ENCODE data around the gene ZPR1. TPM values are rescaled to one million over a fixed set of nuclear protein-coding genes. Genes with fewer than 3 reads are reported as not detected.
"Not testable (repeated sequence)": the region's sequence is repeated elsewhere in the genome, so short reads cannot be mapped to it uniquely, and the experiment has no call there.

The ZPR1 gene
- total RNA-seq, 1 experiment from 2014 or later = 60.7 TPM

GRCh38 chr11:116825434-116825833 is 37.6 kb upstream of the ZPR1 start:
- DNase-seq (ENCODE audit: low spot score) = no peak

GRCh38 chr11:116823031-116823843 is 35.4 kb upstream of the ZPR1 start, which contains the start of gene APOA4:
Gene APOA4, minus strand, starts transcription at chr11:116823304. Its CDS starts 113 bp downstream, at chr11:116823191.
- DNase-seq (ENCODE audit: low spot score) = no peak

GRCh38 chr11:116822575-116822974 is 34.8 kb upstream of the ZPR1 start:
- DNase-seq (ENCODE audit: low spot score) = no peak

- no peak for DNase-seq (ENCODE audit: low spot score)
Measured at GRCh38 chr11:116821050-116821918, 33.5 kb upstream of the ZPR1 start.

- DNase-seq (ENCODE audit: low spot score) = no peak
Measured at GRCh38 chr11:116819049-116819448, 31.2 kb upstream of the ZPR1 start.

GRCh38 chr11:116814502-116814901 is 26.7 kb upstream of the ZPR1 start:
- no peak for DNase-seq (ENCODE audit: low spot score)

GRCh38 chr11:116813781-116814471 is 26.1 kb upstream of the ZPR1 start:
- DNase-seq (ENCODE audit: low spot score) = no peak

- DNase-seq (ENCODE audit: low spot score) = no peak
Measured at GRCh38 chr11:116813170-116813569, 25.3 kb upstream of the ZPR1 start.

- no peak for DNase-seq (ENCODE audit: low spot score)
Measured at GRCh38 chr11:116812109-116812508, 24.3 kb upstream of the ZPR1 start.

GRCh38 chr11:116811194-116811593 is 23.4 kb upstream of the ZPR1 start:
- DNase-seq (ENCODE audit: low spot score) = no peak

GRCh38 chr11:116808262-116809175 is 20.7 kb upstream of the ZPR1 start:
- peak; percentile 45 for DNase-seq (ENCODE audit: low spot score)

- no peak for DNase-seq (ENCODE audit: low spot score)
Measured at GRCh38 chr11:116807601-116808261, 19.9 kb upstream of the ZPR1 start.

GRCh38 chr11:116804001-116804400 is 16.2 kb upstream of the ZPR1 start:
- no peak for DNase-seq (ENCODE audit: low spot score)

- DNase-seq (ENCODE audit: low spot score) = not testable (repeated sequence)
Measured at GRCh38 chr11:116801662-116802061, 13.8 kb upstream of the ZPR1 start.

- DNase-seq (ENCODE audit: low spot score) = no peak
Measured at GRCh38 chr11:116800610-116801009, 12.8 kb upstream of the ZPR1 start.

GRCh38 chr11:116798368-116798767 is 10.5 kb upstream of the ZPR1 start:
- DNase-seq (ENCODE audit: low spot score) = no peak

- no peak for DNase-seq (ENCODE audit: low spot score)
Measured at GRCh38 chr11:116797816-116798215, 10.0 kb upstream of the ZPR1 start.

GRCh38 chr11:116796548-116796947 is 8.7 kb upstream of the ZPR1 start:
- no peak for DNase-seq (ENCODE audit: low spot score)

- no peak for DNase-seq (ENCODE audit: low spot score)
Measured at GRCh38 chr11:116794851-116795250, 7.0 kb upstream of the ZPR1 start.

- peak; percentile 50 for DNase-seq (ENCODE audit: low spot score)
Measured at GRCh38 chr11:116793772-116794097, 5.9 kb upstream of the ZPR1 start.
